Astrocyte of the cerebellum (primary cell): ENCODE measurements around the gene NMT1.

Experiments
- DNase-seq: peaks from one replicate; pipeline ENCODE4 v3.0.0-alpha.2; 2011; ENCODE audit warnings: low read depth
- H3K4me3 ChIP-seq: 2 replicates; pipeline ENCODE4 v1.5.1; 2011; ENCODE audit warnings: mild to moderate bottlenecking, low read depth, low read length, moderate library complexity
- CTCF ChIP-seq: IDR thresholded peaks from 2 replicates; pipeline ENCODE4 v1.5.1; 2012; ENCODE audit warnings: low read length, low read depth, moderate library complexity, mild to moderate bottlenecking; ENCODE audit errors: missing control alignments
- in situ Hi-C: cut with HindIII; loops from 2 replicates; pipeline ENCODE4 v1.10.0; 2017; ENCODE audit warnings: low sequenced_read_pairs

Gene NMT1

GRCh38 chr17:45107293-45108010 lies 46.3 kb downstream of the NMT1 start:
- in situ Hi-C loops, result no loop called here
- DNase-seq, result no peak
- TF ChIP-seq CTCF, result no peak
- H3K4me3 ChIP-seq, result no peak overlapping the region

- TF ChIP-seq CTCF, result no peak
- in situ Hi-C loops, result no loop called here
- H3K4me3 ChIP-seq, result no peak overlapping the region
- no peak for DNase-seq
These were observed 46.9 kb downstream of the NMT1 start for GRCh38 chr17:45108051-45108450.

DNA sequence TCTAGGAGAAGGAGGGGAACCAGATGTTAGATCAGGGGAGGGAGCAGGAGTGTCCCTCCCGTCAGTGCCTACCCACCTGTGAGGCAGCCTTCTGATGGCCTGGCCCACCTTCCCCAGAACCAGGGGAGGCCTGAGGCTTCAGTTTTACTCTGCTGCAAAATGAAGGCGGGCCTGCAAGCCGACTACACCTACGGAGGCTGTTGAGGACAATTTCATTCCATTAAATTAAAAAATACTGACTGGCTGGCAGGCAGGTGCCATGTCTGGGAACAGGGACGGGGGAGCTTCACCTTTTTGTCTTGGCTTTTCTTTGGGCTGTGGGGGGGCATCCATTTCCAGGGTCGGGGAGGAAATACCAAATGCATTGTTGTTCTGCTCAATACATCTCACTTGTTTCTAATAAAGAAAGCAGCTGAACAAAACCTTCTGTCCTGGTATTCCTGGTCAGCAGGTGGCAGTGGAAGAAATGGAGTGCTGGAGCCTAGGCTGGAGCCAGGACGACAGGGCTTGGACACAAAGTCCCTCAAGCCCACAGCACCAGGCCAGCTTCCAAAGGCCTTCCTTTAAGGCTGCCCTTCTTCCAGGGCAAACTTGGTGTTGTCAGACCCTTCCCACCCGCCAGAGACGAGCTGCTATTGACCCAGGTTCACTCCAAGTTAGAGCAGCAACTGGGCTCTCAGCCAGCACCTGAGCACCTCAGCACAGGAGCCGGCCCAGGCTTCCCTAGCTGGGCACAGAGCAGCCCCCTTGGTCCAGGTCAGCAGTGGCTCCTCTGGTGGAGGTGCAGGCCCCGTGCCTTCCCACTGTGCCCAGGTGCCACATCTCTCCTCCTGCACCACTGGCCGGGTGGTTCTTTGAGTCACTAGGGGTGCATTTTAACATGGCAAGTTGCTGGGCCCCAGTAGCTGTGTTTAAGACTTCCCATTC lies 47.7 kb downstream of the NMT1 start:
- no peak for DNase-seq
- H3K4me3 ChIP-seq, result no peak overlapping the region
- no peak for TF ChIP-seq CTCF
- in situ Hi-C loops, result no loop called here

DNA sequence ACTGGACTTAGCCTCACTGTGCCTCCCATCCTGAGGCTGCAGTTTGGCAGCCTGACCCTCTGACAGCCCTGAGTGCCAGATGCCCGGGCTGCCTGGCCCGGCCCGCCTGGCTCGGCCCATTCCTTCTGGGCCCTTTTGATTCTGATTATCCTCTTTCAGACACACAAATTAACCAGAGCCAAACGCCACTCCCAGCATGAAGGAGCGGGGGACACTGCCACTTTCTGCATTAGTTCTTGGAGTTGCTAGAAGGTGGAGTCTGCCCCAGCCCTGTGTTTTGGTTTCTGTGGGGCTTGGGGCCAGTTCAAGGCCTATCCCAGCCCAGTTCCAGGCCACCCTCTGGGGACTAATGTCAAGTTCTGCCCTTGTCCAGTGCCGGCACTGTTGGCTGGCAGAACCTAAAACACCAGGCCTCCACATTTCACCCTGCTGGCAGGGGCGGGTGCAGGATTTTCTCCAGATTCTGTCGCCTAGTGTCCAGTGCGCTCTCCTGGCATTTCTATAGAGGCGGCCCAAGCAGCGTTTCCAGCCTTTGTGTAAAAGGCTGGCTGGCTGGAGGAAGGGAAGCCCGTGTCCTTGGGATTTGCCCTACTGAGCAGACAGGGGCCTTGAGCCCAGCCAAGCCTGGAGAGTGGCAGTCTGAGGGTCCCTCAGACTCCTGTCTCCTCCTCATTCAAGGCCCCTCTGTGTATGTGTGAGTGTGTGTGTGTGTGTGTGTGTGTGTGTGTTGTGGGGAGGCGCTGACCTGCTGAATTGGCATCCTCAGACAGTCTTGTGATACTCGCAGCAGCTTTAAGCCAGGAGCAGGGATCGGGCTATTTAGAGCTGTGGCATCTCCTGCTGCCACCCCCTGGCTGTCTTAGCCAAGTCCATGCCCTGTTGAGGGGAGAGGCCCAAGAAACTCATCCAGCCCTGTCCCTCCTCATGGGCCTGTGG lies 49.8 kb downstream of the NMT1 start:
- no peak for TF ChIP-seq CTCF
- H3K4me3 ChIP-seq, result no peak overlapping the region
- in situ Hi-C loops, result no loop called here
- no peak for DNase-seq

GRCh38 chr17:45111850-45112249 lies 50.7 kb downstream of the NMT1 start:
- in situ Hi-C loops, result no loop called here
- H3K4me3 ChIP-seq, result no peak overlapping the region
- no peak for DNase-seq
- no peak for TF ChIP-seq CTCF
